Activated naive CD4-positive, alpha-beta T cell treated with anti-CD3 and anti-CD28 coated beads, Interleukin-2, amount 10 ng/mL, durations not matched to agents 7 days and 5 days (primary cell): ENCODE results near the gene PIK3IP1.

Source experiments
- CTCF ChIA-PET: fragments of 350-600 bp; sonication (Branson Sonifier 250); formaldehyde crosslinking; loops from one replicate; lab custom pipeline; 2021; ENCODE audit warnings: antibody characterized with exemption; lab: Charles Lee
- DNase-seq: peaks from one replicate; pipeline ENCODE4 v3.0.0-alpha.2; 2020
- H3K27ac Mint-ChIP-seq: one replicate; pipeline ENCODE4 v1.8.0; 2021; ENCODE audit warnings: mild to moderate bottlenecking, moderate library complexity, mixed read lengths
- H3K27me3 Mint-ChIP-seq: one replicate; pipeline ENCODE4 v1.8.0; 2021; ENCODE audit warnings: mild to moderate bottlenecking, mixed read lengths
- H3K36me3 Mint-ChIP-seq: one replicate; pipeline ENCODE4 v1.8.0; 2021; ENCODE audit warnings: mixed read lengths
- H3K4me1 Mint-ChIP-seq: one replicate; pipeline ENCODE4 v1.8.0; 2021; ENCODE audit warnings: mixed read lengths
- H3K4me3 Mint-ChIP-seq: one replicate; pipeline ENCODE4 v1.8.0; 2021; ENCODE audit warnings: mild to moderate bottlenecking, moderate library complexity, mixed read lengths
- H3K9me3 Mint-ChIP-seq: one replicate; pipeline ENCODE4 v1.8.0; 2021; ENCODE audit warnings: mixed read lengths

Gene PIK3IP1

DNA sequence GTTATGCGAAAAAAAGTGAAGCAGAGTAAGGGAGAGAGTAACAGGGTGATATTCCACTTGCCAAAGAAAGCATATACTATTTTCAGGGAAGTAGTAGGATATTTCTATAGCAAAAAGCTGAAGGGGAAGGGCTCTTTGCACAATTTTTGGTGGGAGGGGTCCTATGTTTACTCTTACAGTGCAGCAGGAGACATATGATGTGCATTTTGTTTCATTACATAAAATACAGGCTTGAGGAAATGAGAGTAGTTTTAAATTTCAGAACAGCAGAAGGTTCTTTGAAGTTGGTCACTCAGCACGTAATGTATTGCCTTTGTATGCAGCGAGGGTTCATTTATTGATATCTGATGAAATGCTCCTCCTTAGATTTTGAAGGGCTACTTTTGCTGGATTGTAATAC is 3.1 kb upstream of the PIK3IP1 start:
- peak overlapping the region; percentile 66 for H3K27ac Mint-ChIP-seq

DNA sequence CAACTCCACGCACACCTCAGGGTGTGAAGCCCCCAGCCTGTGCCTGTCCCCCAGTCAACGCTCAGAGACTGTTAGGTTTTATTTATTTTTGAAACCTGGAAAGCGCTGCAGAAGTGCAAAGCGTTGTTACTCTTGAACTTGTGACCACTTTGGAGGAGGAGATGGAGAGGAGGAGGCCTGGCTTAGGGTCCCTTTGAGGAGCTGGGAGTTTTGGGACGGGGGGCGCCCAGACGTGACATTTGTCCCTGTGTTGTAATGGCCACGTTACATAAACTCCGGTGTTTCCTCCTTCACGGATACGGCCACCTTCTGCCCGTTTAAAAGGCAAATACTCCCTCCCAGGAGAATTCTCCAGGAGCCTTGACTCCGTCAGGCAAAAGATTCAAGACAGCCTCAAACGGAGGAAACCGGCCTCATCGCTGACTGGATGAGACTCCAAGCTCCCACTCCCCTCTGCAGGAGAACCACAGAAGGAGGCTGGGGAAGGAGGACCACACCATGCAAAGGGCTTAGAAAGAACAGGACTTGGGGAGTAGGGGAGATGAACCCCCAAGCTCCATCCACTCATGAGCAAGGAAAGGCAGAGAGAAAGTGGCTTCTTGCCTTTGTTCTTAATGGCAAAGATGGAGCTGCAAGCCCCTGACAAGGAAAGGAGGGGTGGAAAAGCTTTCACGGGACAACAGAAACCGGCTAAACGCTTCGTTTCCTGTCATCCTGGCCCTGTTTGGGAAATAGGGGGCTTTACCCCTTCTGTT is 630 bp downstream of the PIK3IP1 start:
- H3K9me3 Mint-ChIP-seq: no peaks in the 10 kb centered on the region
- peak; percentile 45 for DNase-seq
- CTCF ChIA-PET: interaction anchor here (0.9 to 5.2 kb wide), 12 partner anchors 8 to 184 kb away, joined by 3 to 35 read pairs (median 5); partner anchors contain the start of genes LIMK2 and SELENOM
- H3K27me3 Mint-ChIP-seq: peaks cover 4% of the 10 kb centered on the region
- H3K4me1 Mint-ChIP-seq: peaks cover 72% of the 10 kb centered on the region
- peaks cover 40% of the 10 kb centered on the region for H3K36me3 Mint-ChIP-seq
- H3K27ac Mint-ChIP-seq: peak overlapping the region; percentile 99
- peak overlapping the region; percentile 99 for H3K4me3 Mint-ChIP-seq

More for the DNA sequence above, 3.1 kb upstream of the PIK3IP1 start:
- Mint-ChIP-seq H3K9me3 (no peaks in the 10 kb centered on the region), H3K4me1 (peaks cover 44% of the 10 kb centered on the region), H3K27me3 (peaks cover 4% of the 10 kb centered on the region), H3K4me3 (peak overlapping the region; percentile 45), H3K36me3 (peaks cover 20% of the 10 kb centered on the region)
- DNase-seq: no peak
- CTCF ChIA-PET: interaction anchor here (4.3 kb wide), 1 partner anchor 17 kb away, joined by 35 read pairs; no protein-coding TSS in a partner anchor

DNA sequence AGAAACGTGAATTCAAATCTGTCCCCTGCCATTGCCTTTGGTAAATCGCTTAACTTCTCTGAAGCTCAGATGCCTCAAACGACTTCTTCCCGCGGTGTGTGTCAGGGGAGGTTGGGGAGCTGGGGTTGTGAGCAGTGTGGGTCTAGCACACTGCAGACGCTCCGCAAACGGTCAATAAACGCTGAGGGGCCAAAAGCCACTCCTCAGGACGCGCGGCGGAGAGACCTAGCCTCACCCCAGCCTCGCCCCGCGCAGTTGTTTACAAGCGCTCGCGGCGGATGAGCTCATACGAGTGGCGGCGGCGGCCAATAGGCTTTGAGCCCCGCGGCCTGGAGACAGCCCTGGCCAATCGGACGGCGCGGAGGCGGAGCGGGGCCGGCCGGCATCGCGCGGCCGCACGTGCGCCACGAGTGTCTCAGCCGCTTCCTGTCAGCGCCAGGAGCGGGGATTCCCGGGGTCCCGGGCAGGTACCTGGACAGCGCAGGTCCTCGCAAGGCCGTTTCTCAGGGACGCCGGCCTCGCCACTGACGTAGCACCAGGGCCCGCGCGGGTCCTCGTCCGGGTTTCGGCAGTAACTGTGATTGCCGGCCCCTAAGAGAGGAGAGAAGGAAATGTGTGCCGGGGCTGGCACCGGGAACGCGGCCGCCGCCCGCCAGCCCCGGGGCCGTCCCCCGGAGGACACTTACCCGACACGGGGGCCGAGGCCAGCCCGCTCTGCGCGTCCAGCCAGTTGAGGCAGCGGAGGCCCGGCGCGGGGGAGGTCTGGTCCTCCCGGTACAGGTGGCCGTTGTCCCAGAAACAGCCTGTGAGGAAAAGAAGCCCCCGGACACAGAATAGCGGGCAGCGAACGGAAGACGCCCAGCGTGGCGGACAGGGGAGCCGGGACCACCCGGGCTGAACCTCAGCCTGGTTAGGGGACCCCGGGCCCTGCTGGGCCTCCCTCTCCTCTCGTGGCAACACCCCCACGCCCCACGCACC is 1.5 kb downstream of the PIK3IP1 start:
- Mint-ChIP-seq H3K36me3 (peaks cover 48% of the 10 kb centered on the region), H3K9me3 (no peaks in the 10 kb centered on the region), H3K4me3 (peak overlapping the region; percentile 99), H3K4me1 (peaks cover 72% of the 10 kb centered on the region), H3K27me3 (peaks cover 4% of the 10 kb centered on the region), H3K27ac (peak overlapping the region; percentile 99)
- peak; percentile 97 for DNase-seq
- CTCF ChIA-PET: interaction anchor here (0.8 to 5.2 kb wide), 12 partner anchors 13 to 198 kb away, joined by 3 to 35 read pairs (median 4); partner anchors contain the start of genes LIMK2 and SELENOM

DNA sequence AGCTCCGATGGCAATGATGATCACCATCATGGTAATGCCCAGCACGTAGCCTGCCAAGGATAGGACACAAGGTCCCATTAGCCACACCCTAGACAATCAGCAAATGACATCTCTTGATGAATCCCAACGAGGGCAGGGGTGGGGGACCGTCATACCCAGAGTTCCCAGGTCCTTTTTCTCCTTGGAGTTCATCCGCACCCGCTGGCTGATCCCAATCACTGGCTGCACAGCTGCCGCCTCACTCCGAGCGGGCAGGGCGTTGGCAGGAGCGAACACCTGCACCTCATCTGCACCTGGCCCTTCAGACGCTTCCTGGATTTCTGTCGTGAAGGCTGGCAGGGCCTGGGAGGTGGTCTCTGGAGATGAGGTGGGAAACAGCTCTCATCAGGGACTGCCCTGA is 2.9 kb downstream of the PIK3IP1 start:
- H3K36me3 Mint-ChIP-seq: peaks cover 63% of the 10 kb centered on the region
- peaks cover 4% of the 10 kb centered on the region for H3K27me3 Mint-ChIP-seq
- DNase-seq: peak; percentile 38
- H3K4me3 Mint-ChIP-seq: peak overlapping the region; percentile 99
- CTCF ChIA-PET: interaction anchor here (0.5 to 5.2 kb wide), 6 partner anchors 9 to 655 kb away, joined by 3 to 29 read pairs (median 4); no protein-coding TSS in a partner anchor
- H3K9me3 Mint-ChIP-seq: no peaks in the 10 kb centered on the region
- H3K27ac Mint-ChIP-seq: peak overlapping the region; percentile 99
- peaks cover 76% of the 10 kb centered on the region for H3K4me1 Mint-ChIP-seq

DNA sequence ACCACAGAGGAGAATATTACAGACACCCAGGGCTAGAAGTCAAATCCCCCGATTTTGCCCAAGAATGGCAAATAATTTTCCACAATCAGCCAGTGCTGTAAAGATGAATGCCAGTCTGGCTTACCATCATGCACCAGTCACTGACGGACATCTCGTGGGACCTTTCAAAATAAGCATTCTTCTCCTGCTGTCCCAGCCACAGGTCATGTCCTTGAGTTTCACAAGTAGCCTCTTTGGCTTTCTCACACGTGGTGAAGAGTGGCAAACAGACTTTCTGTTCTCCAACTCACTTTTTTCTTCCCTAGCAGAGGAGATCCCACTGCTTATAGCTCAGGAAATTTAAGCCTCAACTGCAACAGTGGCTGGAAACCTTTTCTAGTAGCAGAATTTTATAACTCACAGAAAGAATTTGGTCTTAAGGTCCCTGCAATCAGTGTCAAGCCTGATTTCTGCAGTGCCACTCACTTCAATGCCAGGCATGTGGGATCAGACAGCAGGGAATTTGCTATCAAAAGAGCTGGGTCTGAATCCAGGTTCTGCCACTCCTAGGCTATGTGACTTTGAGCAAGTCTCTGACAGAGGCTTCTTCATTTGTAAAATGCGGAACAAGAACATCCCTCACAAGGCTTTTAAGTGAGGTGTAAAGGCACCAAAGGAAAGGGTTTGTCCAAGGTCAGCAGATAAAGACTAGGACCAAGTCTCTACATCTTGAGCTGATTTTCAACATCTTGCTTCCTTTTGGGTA is 3.6 kb downstream of the PIK3IP1 start:
- peaks cover 77% of the 10 kb centered on the region for H3K4me1 Mint-ChIP-seq
- DNase-seq: no peak
- H3K27ac Mint-ChIP-seq: peak overlapping the region; percentile 99
- CTCF ChIA-PET: interaction anchor here (0.9 to 5.2 kb wide), 6 partner anchors 9 to 181 kb away, joined by 3 to 29 read pairs (median 4); partner anchors contain the start of gene SELENOM
- no peaks in the 10 kb centered on the region for H3K9me3 Mint-ChIP-seq
- peaks cover 4% of the 10 kb centered on the region for H3K27me3 Mint-ChIP-seq
- H3K4me3 Mint-ChIP-seq: peak overlapping the region; percentile 99
- peaks cover 69% of the 10 kb centered on the region for H3K36me3 Mint-ChIP-seq

DNA sequence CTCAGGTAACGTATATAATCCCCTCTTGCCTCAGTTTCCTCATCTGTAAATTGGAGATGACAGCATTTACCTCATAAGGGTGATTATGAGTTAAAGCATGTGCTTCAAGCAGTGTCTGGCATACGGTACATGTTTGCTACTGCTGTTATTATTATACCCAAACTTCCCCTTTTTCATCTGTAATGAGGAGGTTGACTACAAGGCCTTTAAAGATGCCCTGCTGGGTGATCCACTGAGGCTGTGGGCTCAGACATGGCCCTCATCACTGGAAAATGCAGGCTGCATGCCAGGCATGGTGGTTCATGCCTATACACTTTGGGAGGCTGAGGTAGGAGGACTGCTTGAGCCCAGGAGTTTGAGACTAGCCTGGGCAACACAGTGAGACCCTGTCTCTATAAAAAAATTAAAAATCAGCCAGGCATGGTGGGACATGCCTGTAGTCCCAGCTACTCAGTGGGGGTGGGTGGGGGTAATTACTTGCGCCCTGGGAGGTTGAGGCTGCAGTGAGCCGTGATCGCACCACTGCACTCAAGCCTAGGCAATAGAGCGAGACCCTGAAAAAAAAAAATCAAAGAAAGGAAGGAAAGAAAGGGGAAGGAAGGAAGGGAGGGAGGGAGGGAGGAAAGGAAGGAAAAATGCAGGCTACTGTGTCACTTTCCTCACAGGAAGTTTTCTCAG is 4.3 kb downstream of the PIK3IP1 start:
- DNase-seq: no peak
- peaks cover 74% of the 10 kb centered on the region for H3K36me3 Mint-ChIP-seq
- H3K27ac Mint-ChIP-seq: peak overlapping the region; percentile 99
- peaks cover 4% of the 10 kb centered on the region for H3K27me3 Mint-ChIP-seq
- H3K4me3 Mint-ChIP-seq: peak overlapping the region; percentile 99
- peaks cover 78% of the 10 kb centered on the region for H3K4me1 Mint-ChIP-seq
- H3K9me3 Mint-ChIP-seq: no peaks in the 10 kb centered on the region
- CTCF ChIA-PET: interaction anchor here (0.9 to 1.5 kb wide), 3 partner anchors 20 to 180 kb away, joined by 3 read pairs; partner anchors contain the start of gene SELENOM

DNA sequence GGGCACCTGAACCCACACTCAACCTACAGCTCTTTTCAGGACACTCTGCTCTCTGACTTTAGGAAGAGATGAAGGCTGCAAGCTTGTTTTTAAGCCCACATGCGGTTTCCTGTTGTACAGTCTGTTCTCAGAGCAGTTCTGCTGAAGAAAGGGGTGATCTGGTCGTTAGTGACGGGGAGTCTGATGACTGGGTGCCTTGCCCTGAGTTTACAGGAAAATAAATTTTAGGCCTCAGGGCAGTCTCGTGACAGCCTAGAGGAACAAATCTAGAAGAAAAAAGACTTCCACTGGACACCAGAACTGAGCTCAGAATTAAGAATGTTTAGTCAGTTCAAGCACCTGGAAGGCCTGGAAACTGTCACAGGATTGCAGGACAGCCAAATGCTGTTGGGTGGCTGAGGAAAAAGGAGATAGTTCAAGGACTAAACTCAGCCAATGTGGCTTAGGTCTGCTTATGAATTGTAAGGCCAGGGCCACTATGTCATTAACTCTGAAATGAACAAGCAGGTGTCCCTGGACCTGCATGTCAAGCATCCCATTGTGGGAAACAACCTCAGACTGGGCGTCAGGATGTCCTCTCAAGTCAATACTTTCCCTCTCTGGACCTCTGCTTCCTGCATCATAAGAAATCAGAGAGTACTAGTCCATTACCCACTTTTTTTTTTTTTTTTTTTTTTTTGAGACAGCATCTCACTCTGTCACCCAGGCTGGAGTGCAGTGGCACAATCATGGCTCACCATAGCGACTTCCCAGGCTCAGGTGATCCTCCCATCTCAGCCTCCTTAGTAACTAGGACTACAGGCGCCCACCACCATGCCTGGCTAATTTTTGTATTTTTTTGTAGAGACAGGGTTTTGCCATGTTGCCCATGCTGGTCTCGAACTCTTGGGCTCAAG is 5.7 kb downstream of the PIK3IP1 start:
- Mint-ChIP-seq H3K27me3 (no peaks in the 10 kb centered on the region), H3K36me3 (peaks cover 76% of the 10 kb centered on the region), H3K27ac (peak overlapping the region; percentile 99), H3K9me3 (no peaks in the 10 kb centered on the region), H3K4me3 (peak overlapping the region; percentile 99), H3K4me1 (peaks cover 81% of the 10 kb centered on the region)
- peak; percentile 75 for DNase-seq
- CTCF ChIA-PET: interaction anchor here (0.8 to 2.6 kb wide), 5 partner anchors 10 to 179 kb away, joined by 3 to 19 read pairs (median 4); partner anchors contain the start of genes LIMK2 and SELENOM

DNA sequence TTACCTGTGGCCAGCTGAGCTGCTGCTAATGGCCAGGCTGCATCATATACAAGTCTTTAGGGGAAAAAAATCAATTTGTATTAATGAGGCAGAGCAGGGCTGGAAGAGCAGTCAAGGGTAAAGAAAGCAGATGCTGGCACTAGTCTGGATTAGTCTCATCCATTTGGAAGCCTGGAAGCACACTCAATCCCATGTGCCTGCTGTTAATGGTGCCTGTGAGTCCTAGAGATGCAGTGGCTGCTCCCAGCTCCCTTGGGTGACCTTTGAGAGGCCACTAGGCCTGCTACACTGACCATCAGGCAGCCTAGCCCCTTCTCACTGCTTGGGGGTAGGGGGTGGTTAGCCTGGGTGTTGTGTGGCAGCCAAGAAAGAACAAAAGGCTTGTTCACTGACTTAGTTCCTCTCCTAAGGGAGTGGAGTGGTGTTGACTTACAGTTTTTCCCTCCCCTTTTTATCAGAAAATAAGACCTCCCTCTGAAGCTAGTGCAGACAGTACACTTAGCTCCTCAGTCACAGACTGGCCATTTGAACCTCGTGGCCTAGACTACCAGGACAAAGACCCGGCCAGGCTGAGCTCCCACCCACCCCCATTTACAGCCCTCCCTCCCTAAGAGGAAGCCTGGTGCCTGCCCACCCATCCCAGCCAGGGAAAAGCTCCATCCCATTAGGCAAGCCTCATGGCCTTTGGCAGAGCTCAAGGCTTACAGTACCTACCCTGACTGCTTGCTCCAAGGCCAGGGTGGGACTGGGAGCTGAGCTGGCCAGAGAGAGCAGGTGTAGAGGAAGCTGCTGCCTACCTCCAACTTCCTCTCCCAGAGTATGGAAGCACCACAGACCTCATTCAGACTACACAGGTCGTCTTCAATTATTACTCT is 7.8 kb downstream of the PIK3IP1 start:
- CTCF ChIA-PET: interaction anchor here (1.0 to 2.6 kb wide), 3 partner anchors 12 to 72 kb away, joined by 3 to 19 read pairs (median 11); partner anchors contain the start of gene LIMK2
- peaks cover 85% of the 10 kb centered on the region for H3K36me3 Mint-ChIP-seq
- peak overlapping the region; percentile 99 for H3K27ac Mint-ChIP-seq
- no peak for DNase-seq
- H3K4me3 Mint-ChIP-seq: peak overlapping the region; percentile 52
- no peaks in the 10 kb centered on the region for H3K9me3 Mint-ChIP-seq
- peaks cover 94% of the 10 kb centered on the region for H3K4me1 Mint-ChIP-seq
- no peaks in the 10 kb centered on the region for H3K27me3 Mint-ChIP-seq

DNA sequence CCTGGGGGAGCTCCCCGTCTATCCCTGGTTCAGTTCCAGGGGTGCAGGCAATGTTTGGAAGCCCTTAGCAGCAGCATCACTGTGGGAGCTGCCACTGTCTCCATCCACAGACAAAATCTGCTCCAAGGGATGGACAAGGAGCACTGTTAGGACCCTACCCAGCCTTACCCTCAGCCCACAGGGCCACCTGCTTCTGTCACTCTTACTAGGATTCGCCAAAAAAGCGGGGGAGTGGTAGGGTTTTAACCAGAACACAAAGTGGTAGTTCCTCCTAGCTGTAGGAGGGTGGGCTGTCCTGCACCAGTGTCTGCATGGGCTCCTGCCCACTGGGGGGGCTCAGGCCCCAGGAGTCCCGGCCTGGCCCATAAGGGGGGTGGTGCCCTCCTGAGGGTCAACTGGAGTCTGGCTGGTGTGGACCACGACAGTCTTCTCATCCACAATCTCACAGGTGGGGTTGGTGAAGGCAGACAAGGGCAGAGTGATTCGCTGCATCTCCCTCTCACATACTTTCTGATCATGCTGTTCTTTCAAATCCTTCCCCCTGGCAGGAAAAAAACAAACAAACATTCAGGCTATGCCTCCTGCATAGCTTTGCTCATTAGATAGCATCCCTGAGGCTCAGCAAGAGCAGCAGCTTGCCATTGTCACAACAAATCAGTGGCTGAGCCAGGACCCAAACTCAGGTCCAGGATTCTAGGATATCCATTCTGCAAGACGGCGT is 9.4 kb downstream of the PIK3IP1 start:
- Mint-ChIP-seq H3K4me1 (peaks cover 94% of the 10 kb centered on the region), H3K27me3 (no peaks in the 10 kb centered on the region), H3K4me3 (no peak overlapping the region), H3K9me3 (no peaks in the 10 kb centered on the region), H3K36me3 (peaks cover 86% of the 10 kb centered on the region), H3K27ac (peak overlapping the region; percentile 99)
- DNase-seq: no peak
- CTCF ChIA-PET: interaction anchor here (0.6 to 2.5 kb wide), 3 partner anchors 9 to 35 kb away, joined by 3 to 12 read pairs (median 4); partner anchors contain the start of gene PIK3IP1

DNA sequence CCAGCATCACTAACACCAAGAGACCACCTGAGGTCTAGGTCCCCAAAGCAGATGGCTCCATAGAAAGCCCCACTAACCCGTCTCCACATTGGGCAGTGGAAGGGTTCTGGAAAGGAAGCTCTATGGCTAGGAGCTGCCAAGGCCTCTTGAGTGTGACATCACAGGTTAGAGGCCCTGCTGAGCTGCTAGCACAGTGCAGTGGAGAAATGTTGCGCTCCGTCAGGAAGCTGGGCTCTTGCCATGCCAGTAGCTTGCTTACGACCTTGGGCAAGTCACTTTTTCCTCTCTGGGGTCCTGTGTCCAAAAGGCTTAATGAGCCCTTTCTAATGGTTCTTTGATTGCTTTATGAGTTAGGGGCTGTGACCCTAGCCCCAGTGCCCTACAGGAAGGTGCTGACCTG is 10.6 kb downstream of the PIK3IP1 start:
- CTCF ChIA-PET: interaction anchor here (0.7 to 2.5 kb wide), 3 partner anchors 9 to 11 kb away, joined by 3 to 12 read pairs (median 4); partner anchors contain the start of gene PIK3IP1
- peaks cover 90% of the 10 kb centered on the region for H3K36me3 Mint-ChIP-seq
- H3K4me1 Mint-ChIP-seq: peaks cover 93% of the 10 kb centered on the region
- DNase-seq: no peak
- no peaks in the 10 kb centered on the region for H3K9me3 Mint-ChIP-seq
- no peaks in the 10 kb centered on the region for H3K27me3 Mint-ChIP-seq
- no peak overlapping the region for H3K4me3 Mint-ChIP-seq
- peak overlapping the region; percentile 98 for H3K27ac Mint-ChIP-seq
